GM12878 (cell line): Measurements from ENCODE around the gene RAD9A. TPM values are rescaled to one million over a fixed set of nuclear protein-coding genes. Genes with fewer than 3 reads are reported as not detected.

ENCODE experiments used
- ATAC-seq: fragments of 200-7000 bp; cut with Tn5 transposase; 3 replicates; pipeline ENCODE4 v1.9.1; 2020; ENCODE audit warnings: mild to moderate bottlenecking, moderate library complexity
- BruUV-seq: library from RNA; stranded (reverse); fragments of 400-500 nt; replicated peaks from 2 replicates; lab custom pipeline; 2021; lab: Mats Ljungman, UMichigan
- CTCF ChIA-PET: fragments of 300-600 bp; sonication (Branson Sonifier 250); formaldehyde crosslinking; extraction: SDS; loops from one replicate; lab custom pipeline; 2021; ENCODE audit warnings: inconsistent platforms; lab: Yijun Ruan, JAX
- POLR2A ChIA-PET: fragments of 350-600 bp; formaldehyde crosslinking; extraction: SDS; loops from one replicate; lab custom pipeline; 2021; ENCODE audit warnings: inconsistent platforms; lab: Charles Lee
- RAD21 ChIA-PET: fragments of 300-600 bp; sonication (Branson Sonifier 250); formaldehyde crosslinking; loops from one replicate; lab custom pipeline; 2023; ENCODE audit warnings: antibody characterized with exemption; ENCODE audit not compliant: unreplicated experiment; lab: Charles Lee
- SMC1A ChIA-PET: fragments of 300-600 bp; sonication (Branson Sonifier 250); formaldehyde crosslinking; loops from one replicate; lab custom pipeline; 2023; ENCODE audit not compliant: unreplicated experiment, uncharacterized antibody; lab: Charles Lee
- DNase-seq: peaks from one replicate; pipeline ENCODE4 v3.0.0-alpha.2; 2011; ENCODE audit warnings: low read depth, low spot score
- FAIRE-seq: peaks from 3 replicates; lab custom pipeline; 2011; peaks lifted over from hg19 to GRCh38; lab: Jason Lieb, UNC
- H2AFZ ChIP-seq: 2 replicates; pipeline ENCODE4 v1.6.0; 2011; ENCODE audit warnings: low read depth, low read length, control low read depth; ENCODE audit not compliant: control insufficient read depth
- H3K27ac ChIP-seq: 2 replicates; pipeline ENCODE4 v1.5.1; 2011; ENCODE audit warnings: control low read depth; ENCODE audit not compliant: control insufficient read depth, insufficient read depth
- H3K27me3 ChIP-seq, 2 experiments: replicated peaks in 1 of 2; 2 replicates each; pipeline versions ENCODE4 v1.6.0 to v1.6.1; 2011; ENCODE audit warnings: low read length in 1 of 2; ENCODE audit not compliant: control insufficient read depth in 2 of 2, insufficient read depth in 2 of 2
- H3K36me3 ChIP-seq, 2 experiments: 2 replicates each; pipeline ENCODE4 v1.5.1; 2011; ENCODE audit warnings: low read length in 1 of 2; ENCODE audit not compliant: control insufficient read depth in 2 of 2, insufficient read depth in 2 of 2
- H3K4me1 ChIP-seq: 2 replicates; pipeline ENCODE4 v1.6.1; 2011; ENCODE audit warnings: mild to moderate bottlenecking, low read length, moderate library complexity, mixed read lengths; ENCODE audit not compliant: control insufficient read depth, insufficient read depth
- H3K4me2 ChIP-seq: 2 replicates; pipeline ENCODE4 v1.6.0; 2011; ENCODE audit warnings: control low read depth; ENCODE audit not compliant: control insufficient read depth, insufficient read depth
- H3K4me3 ChIP-seq: fragments of 200-600 bp; sonication (generic); 2 replicates; pipeline ENCODE4 v1.5.1; 2016
- H3K79me2 ChIP-seq: 2 replicates; pipeline ENCODE4 v1.6.0; 2011; ENCODE audit warnings: low read length; ENCODE audit not compliant: control insufficient read depth, insufficient read depth
- H3K9ac ChIP-seq: 2 replicates; pipeline ENCODE4 v1.8.0; 2011; ENCODE audit warnings: low read length, control low read depth, mixed read lengths; ENCODE audit not compliant: control insufficient read depth, insufficient read depth
- H3K9me3 ChIP-seq: replicated peaks from 3 replicates; pipeline ENCODE4 v1.5.1; 2011; ENCODE audit warnings: mild to moderate bottlenecking, low read length; ENCODE audit not compliant: control insufficient read depth, insufficient read depth
- H4K20me1 ChIP-seq: 2 replicates; pipeline ENCODE4 v1.6.0; 2011; ENCODE audit not compliant: control insufficient read depth, insufficient read depth
- BHLHE40 ChIP-seq, 2 experiments: fragments of 450-650 bp in 1 of 2; IDR thresholded peaks; 2 replicates each; pipeline ENCODE4 v1.6.1; 2011 to 2017; ENCODE audit warnings: low read depth in 2 of 2, borderline replicate concordance in 1 of 2, improper control_type of control experiment in 1 of 2, low read length in 1 of 2, mild to moderate bottlenecking in 1 of 2
- CREM ChIP-seq: IDR thresholded peaks from 2 replicates; pipeline ENCODE4 v1.6.1; 2014; ENCODE audit warnings: antibody characterized with exemption, low read depth
- ETV6 ChIP-seq, 2 experiments: fragments of 450-650 bp in 1 of 2; IDR thresholded peaks in 1 of 2; conservative IDR thresholded peaks in 1 of 2; 2 replicates each; pipeline ENCODE4 v1.6.1; 2014; ENCODE audit warnings: antibody characterized with exemption in 1 of 2, borderline replicate concordance in 1 of 2, low read depth in 1 of 2, mild to moderate bottlenecking in 1 of 2, moderate library complexity in 1 of 2
- GATAD2B ChIP-seq: fragments of 450-650 bp; conservative IDR thresholded peaks from 2 replicates; pipeline ENCODE4 v1.6.1; 2017; ENCODE audit warnings: low read depth, mild to moderate bottlenecking, moderate library complexity
- IKZF1 ChIP-seq: fragments of 450-650 bp; conservative IDR thresholded peaks from 2 replicates; pipeline ENCODE4 v1.6.1; 2017; ENCODE audit warnings: antibody characterized with exemption, mild to moderate bottlenecking
- MAX ChIP-seq: IDR thresholded peaks from 2 replicates; pipeline ENCODE4 v1.6.1; 2012; ENCODE audit warnings: low read depth, low read length, improper control_type of control experiment
- PBX3 ChIP-seq: IDR thresholded peaks from 2 replicates; pipeline ENCODE4 v1.6.1; 2011; ENCODE audit warnings: mild to moderate bottlenecking, low read depth, low read length, moderate library complexity; ENCODE audit not compliant: insufficient replicate concordance
- RCOR1 ChIP-seq: conservative IDR thresholded peaks from 2 replicates; pipeline ENCODE4 v1.6.1; 2012; ENCODE audit warnings: low read depth, low read length, improper control_type of control experiment
- SPI1 ChIP-seq: IDR thresholded peaks from 2 replicates; pipeline ENCODE4 v1.6.1; 2011; ENCODE audit warnings: low read depth, mild to moderate bottlenecking, low read length, moderate library complexity, borderline replicate concordance; ENCODE audit not compliant: insufficient read depth
- TAF1 ChIP-seq: IDR thresholded peaks from 2 replicates; pipeline ENCODE4 v1.6.1; 2011; ENCODE audit warnings: mild to moderate bottlenecking, low read depth, low read length, borderline replicate concordance
- TCF12 ChIP-seq: IDR thresholded peaks from 2 replicates; pipeline ENCODE4 v1.6.1; 2011; ENCODE audit warnings: low read depth, mild to moderate bottlenecking, low read length
- TCF3 ChIP-seq: IDR thresholded peaks from 2 replicates; pipeline ENCODE4 v1.6.1; 2012; ENCODE audit warnings: low read depth, mild to moderate bottlenecking, low read length, borderline replicate concordance; ENCODE audit not compliant: insufficient read depth
- ZNF687 ChIP-seq: fragments of 450-650 bp; IDR thresholded peaks from 2 replicates; pipeline ENCODE4 v1.6.1; 2017; ENCODE audit warnings: mild to moderate bottlenecking, moderate library complexity
- WGBS: methylation state at CpG from one replicate; pipeline ENCODE4 v1.1.6; 2016; ENCODE audit warnings: low lambda C conversion rate; ENCODE audit not compliant: insufficient replicate concordance, insufficient coverage; ENCODE audit errors: missing lambda C conversion rate; 5-methylcytosine and 5-hydroxymethylcytosine counted together
- in situ Hi-C: fragments of 300-500 bp; cut with MboI; formaldehyde crosslinking; loops from 9 replicates; pipeline ENCODE4 v1.14.3; 2018; ENCODE audit warnings: mixed read lengths
- intact Hi-C: fragments of 100-400 bp; cut with micrococcal nuclease; formaldehyde crosslinking; loops from one replicate; pipeline ENCODE4 v1.14.2; 2022; ENCODE audit not compliant: unreplicated experiment
- polyA plus RNA-seq, 11 experiments: library from polyadenylated mRNA; depleted of rRNA in 4 of 11; unstranded in 6 of 11; stranded (reverse) in 5 of 11; fragments of >200 nt; fragmentation: Nextera tagmentation in 4 of 11; fragmentation: Illumina TruSeq in 1 of 11; extraction: Ambion mirVana in 4 of 11; extraction: Trizol in 1 of 11; gene quantifications; 1 replicate in 1 of 11; 2 replicates in 10 of 11; pipeline versions ENCODE4 v1.2.1 to v1.2.3, GENCODE V29; 2011 to 2016; ENCODE audit warnings: inconsistent platforms in 2 of 11, missing spikeins in 2 of 11, low read depth in 1 of 11
- total RNA-seq, 4 experiments: library from RNA; depleted of rRNA in 3 of 4; stranded (reverse); fragments of >200 nt in 3 of 4; fragmentation: Illumina TruSeq in 1 of 4; extraction: Trizol in 1 of 4; gene quantifications; 2 replicates each; pipeline versions ENCODE4 v1.2.1 to v1.2.3, GENCODE V29; 2013 to 2021

Gene RAD9A
- total and polyA plus RNA-seq, 10 of the 15 experiments (the other 5 are each of a cell fraction or from before 2014, with no cell fraction given) = 1.1 to 36.2 (median 19.8) TPM

- no peak for TF ChIP-seq SPI1
These were observed 16.8 kb downstream of the RAD9A start (continued) for GRCh38 chr11:67408437-67409200.

GRCh38 chr11:67409261-67409666 lies 17.5 kb downstream of the RAD9A start:
- POLR2A ChIA-PET = interaction anchor here (0.6 to 3.0 kb wide), 7 partner anchors 9 to 76 kb away, joined by 4 to 12 read pairs (median 6); partner anchors contain the start of genes PTPRCAP, RPS6KB2 and TMEM134
- Histone ChIP-seq H3K4me2 (peak overlapping the region; percentile 93), H4K20me1 (no peaks in the 10 kb centered on the region), H3K9ac (peak overlapping the region; percentile 77), H3K4me1 (peaks cover 61% of the 10 kb centered on the region), H3K9me3 (no peaks in the 10 kb centered on the region), H3K27ac (peak overlapping the region; percentile 84), H3K27me3 (no peaks in the 10 kb centered on the region), H3K79me2 (peaks cover 18% of the 10 kb centered on the region), H3K4me3 (peak overlapping the region; percentile 48; the same call in 1 of the 2 replicates), H3K36me3 (no peaks in the 10 kb centered on the region), H2AFZ (peak overlapping the region; percentile 26; the same call in 1 of the 2 replicates)
- WGBS = 2% methylated on average over 23 of the region's 24 CpGs
- no TSS peak for BruUV-seq
- DNase-seq (no peak), ATAC-seq (peak; percentile 77), FAIRE-seq (peak; percentile 92)
- intact Hi-C loops (no loop called here), in situ Hi-C loops (no loop called here)
- SMC1A ChIA-PET = interaction anchor here (1.3 to 3.1 kb wide), 2 partner anchors 28 to 60 kb away, joined by 3 to 11 read pairs; partner anchors contain the start of genes PTPRCAP and TMEM134
- CTCF ChIA-PET = interaction anchor here (0.6 to 1.6 kb wide), 5 partner anchors 8 to 30 kb away, joined by 3 to 6 read pairs (median 3); no protein-coding TSS in a partner anchor
- RAD21 ChIA-PET = interaction anchor here (0.7 to 2.6 kb wide), 4 partner anchors 28 to 76 kb away, joined by 3 to 18 read pairs (median 3); partner anchors contain the start of gene PTPRCAP
- 0 out of 2 replicates have a peak, but pooled peaks have one; percentile 48 for TF ChIP-seq GATAD2B
- TF ChIP-seq TCF3 = peak; percentile 95
- peak; percentile 88 for TF ChIP-seq ZNF687
- peak; percentile 55; the same call in 1 of the 2 replicates for TF ChIP-seq MAX
- TF ChIP-seq TCF12 = peak; percentile 91
- TF ChIP-seq BHLHE40 (IDR thresholded peaks at IDR 0.05; ENCODE audit: borderline replicate concordance in 1 of 2, low read depth in 2 of 2, low read length in 1 of 2) = 0 out of 4 replicates have a peak, but pooled peaks of 1 of the 2 experiments have one; percentile 3
- peak; percentile 53; the same call in 1 of the 2 replicates for TF ChIP-seq TAF1
- peak; percentile 6 for TF ChIP-seq PBX3
- TF ChIP-seq RCOR1 = no peak
- TF ChIP-seq SPI1 = 0 out of 2 replicates have a peak, but pooled peaks have one; percentile 25
- TF ChIP-seq ETV6 (conservative IDR thresholded peaks at IDR 0.05 in 1 of 2, IDR thresholded peaks at IDR 0.05 in 1 of 2; ENCODE audit: borderline replicate concordance in 1 of 2, low read depth in 1 of 2) = peak in 1 of 2 experiments; percentile 80; a peak in 2 of 4 replicates
- TF ChIP-seq IKZF1 = peak; percentile 43; the same call in 1 of the 2 replicates
- TF ChIP-seq CREM = peak; percentile 12; the same call in 1 of the 2 replicates
